Activated CD4-positive, alpha-beta T cell treated with anti-CD3 and anti-CD28 coated beads for 1 hour (primary cell): ENCODE data around the gene TPH2.

Source experiments
- DNase-seq: peaks from one replicate; pipeline ENCODE4 v3.0.0-alpha.2; 2020

TPH2 gene

GRCh38 chr12:72037006-72037795 lies 98.6 kb downstream of the TPH2 start:
- DNase-seq, result no peak

GRCh38 chr12:72041811-72042210 lies 103.2 kb downstream of the TPH2 start:
- no peak for DNase-seq

GRCh38 chr12:72053604-72054003 lies 115.0 kb downstream of the TPH2 start:
- no peak for DNase-seq

- DNase-seq, result no peak
Measured at GRCh38 chr12:72054511-72054910, 115.9 kb downstream of the TPH2 start.

- no peak for DNase-seq
Measured at GRCh38 chr12:72057330-72057914, 118.8 kb downstream of the TPH2 start.

GRCh38 chr12:72063073-72063472 lies 124.4 kb downstream of the TPH2 start:
- DNase-seq, result no peak

GRCh38 chr12:72071030-72071429 lies 132.4 kb downstream of the TPH2 start:
- DNase-seq, result no peak

- DNase-seq, result no peak
Measured at GRCh38 chr12:72072592-72073212, 134.1 kb downstream of the TPH2 start.

GRCh38 chr12:72074065-72074464 lies 135.4 kb downstream of the TPH2 start:
- no peak for DNase-seq

- no peak for DNase-seq
Measured at GRCh38 chr12:72074956-72075355, 136.3 kb downstream of the TPH2 start.

- no peak for DNase-seq
Measured at GRCh38 chr12:72075401-72075800, 136.8 kb downstream of the TPH2 start.

- no peak for DNase-seq
Measured at GRCh38 chr12:72075891-72076557, 137.4 kb downstream of the TPH2 start.

- no peak for DNase-seq
Measured at GRCh38 chr12:72076558-72076915, 137.9 kb downstream of the TPH2 start.

- no peak for DNase-seq
Measured at GRCh38 chr12:72077111-72077820, 138.6 kb downstream of the TPH2 start.

GRCh38 chr12:72081777-72082176 lies 143.1 kb downstream of the TPH2 start:
- no peak for DNase-seq
